H9 (cell line): ENCODE data around the gene SULF2. TPM values are rescaled to one million over a fixed set of nuclear protein-coding genes. Genes with fewer than 3 reads are reported as not detected.

Source experiments
- DNase-seq: peaks from one replicate; pipeline ENCODE4 v3.0.0-alpha.2; 2017
- H2AFZ ChIP-seq: one replicate; pipeline ENCODE4 v1.6.1; 2013; ENCODE audit warnings: mild to moderate bottlenecking, low read length, control low read depth, moderate library complexity
- H2AK5ac ChIP-seq: 2 replicates; pipeline ENCODE4 v1.6.1; 2013; ENCODE audit warnings: low read length, control low read depth, mixed read lengths; ENCODE audit not compliant: insufficient read length
- H2BK120ac ChIP-seq: one replicate; pipeline ENCODE4 v1.6.1; 2013; ENCODE audit warnings: low read depth, mild to moderate bottlenecking, low read length, control low read depth, inconsistent platforms; ENCODE audit not compliant: poor library complexity, severe bottlenecking
- H2BK12ac ChIP-seq: 2 replicates; pipeline ENCODE4 v1.6.1; 2013; ENCODE audit warnings: low read length, control low read depth, mixed read lengths, low read depth; ENCODE audit not compliant: insufficient read length
- H2BK15ac ChIP-seq: 2 replicates; pipeline ENCODE4 v1.6.1; 2013; ENCODE audit warnings: low read depth, low read length, control low read depth
- H2BK20ac ChIP-seq: one replicate; pipeline ENCODE4 v1.6.1; 2013; ENCODE audit warnings: low read depth, mild to moderate bottlenecking, low read length, control low read depth, inconsistent platforms; ENCODE audit not compliant: poor library complexity, severe bottlenecking
- H2BK5ac ChIP-seq: 2 replicates; pipeline ENCODE4 v1.6.1; 2013; ENCODE audit warnings: low read length, control low read depth, mixed read lengths; ENCODE audit not compliant: insufficient read length
- H3K14ac ChIP-seq: 2 replicates; pipeline ENCODE4 v1.6.1; 2013; ENCODE audit warnings: low read length, control low read depth; ENCODE audit not compliant: insufficient read depth
- H3K18ac ChIP-seq: 2 replicates; pipeline ENCODE4 v1.6.1; 2013; ENCODE audit warnings: low read depth, mild to moderate bottlenecking, mixed read lengths, low read length, control low read depth; ENCODE audit not compliant: insufficient read length
- H3K23ac ChIP-seq: 2 replicates; pipeline ENCODE4 v1.6.1; 2013; ENCODE audit warnings: low read length, control low read depth, mixed read lengths, low read depth; ENCODE audit not compliant: insufficient read length
- H3K23me2 ChIP-seq: 2 replicates; pipeline ENCODE4 v1.6.1; 2013; ENCODE audit warnings: low read depth, mild to moderate bottlenecking, mixed read lengths, low read length, control low read depth; ENCODE audit not compliant: insufficient read length, poor library complexity, severe bottlenecking
- H3K27ac ChIP-seq: 2 replicates; pipeline ENCODE4 v1.5.1; 2013; ENCODE audit warnings: low read length, control low read depth, mixed read lengths, low read depth; ENCODE audit not compliant: insufficient read length
- H3K27me3 ChIP-seq: 2 replicates; pipeline ENCODE4 v1.6.1; 2013; ENCODE audit warnings: low read length, control low read depth, inconsistent platforms; ENCODE audit not compliant: insufficient read depth
- H3K4ac ChIP-seq: 2 replicates; pipeline ENCODE4 v1.6.1; 2013; ENCODE audit warnings: low read depth, mild to moderate bottlenecking, control low read depth, inconsistent platforms, low read length, moderate library complexity
- H3K4me1 ChIP-seq: 2 replicates; pipeline ENCODE4 v1.6.1; 2013; ENCODE audit warnings: low read length, control low read depth, inconsistent platforms; ENCODE audit not compliant: insufficient read depth
- H3K4me2 ChIP-seq: 2 replicates; pipeline ENCODE4 v1.6.1; 2013; ENCODE audit warnings: low read length, control low read depth, mixed read lengths; ENCODE audit not compliant: insufficient read length, insufficient read depth
- H3K56ac ChIP-seq: 2 replicates; pipeline ENCODE4 v1.6.1; 2013; ENCODE audit warnings: low read depth, mild to moderate bottlenecking, mixed read lengths, low read length, control low read depth; ENCODE audit not compliant: insufficient read length
- H3K79me1 ChIP-seq: 2 replicates; pipeline ENCODE4 v1.6.1; 2013; ENCODE audit warnings: low read depth, mild to moderate bottlenecking, moderate library complexity, low read length, control low read depth, inconsistent platforms; ENCODE audit not compliant: insufficient read depth, poor library complexity, severe bottlenecking
- H3K79me2 ChIP-seq: 2 replicates; pipeline ENCODE4 v1.6.1; 2013; ENCODE audit warnings: low read length, control low read depth, inconsistent platforms; ENCODE audit not compliant: insufficient read depth
- H3K9ac ChIP-seq: 2 replicates; pipeline ENCODE4 v1.6.1; 2013; ENCODE audit warnings: low read length, control low read depth, mixed read lengths; ENCODE audit not compliant: insufficient read length; ENCODE audit errors: extremely low read depth
- H3K9me3 ChIP-seq: one replicate; pipeline ENCODE4 v1.6.1; 2013; ENCODE audit warnings: low read depth, low read length, inconsistent platforms; ENCODE audit not compliant: control insufficient read depth
- H3T11ph ChIP-seq: one replicate; pipeline ENCODE4 v1.6.1; 2013; ENCODE audit warnings: mild to moderate bottlenecking, low read length, control low read depth, inconsistent platforms
- H4K20me1 ChIP-seq: one replicate; pipeline ENCODE4 v1.6.1; 2013; ENCODE audit not compliant: control insufficient read depth, insufficient read length, insufficient read depth
- H4K5ac ChIP-seq: 2 replicates; pipeline ENCODE4 v1.6.1; 2013; ENCODE audit warnings: low read depth, mild to moderate bottlenecking, mixed read lengths, low read length, control low read depth; ENCODE audit not compliant: insufficient read length
- H4K8ac ChIP-seq: replicated peaks from 2 replicates; pipeline ENCODE4 v1.6.1; 2013; ENCODE audit warnings: low read length, control low read depth, mixed read lengths, low read depth; ENCODE audit not compliant: insufficient read length
- H4K91ac ChIP-seq: 2 replicates; pipeline ENCODE4 v1.6.1; 2013; ENCODE audit warnings: low read depth, mild to moderate bottlenecking, moderate library complexity, mixed read lengths, low read length, control low read depth; ENCODE audit not compliant: insufficient read length
- H3K27ac Mint-ChIP-seq, 3 experiments: 2 replicates in 2 of 3; 3 replicates in 1 of 3; pipeline ENCODE4 v1.8.0; 2020 to 2021; ENCODE audit warnings: mixed read lengths in 3 of 3, mild to moderate bottlenecking in 1 of 3, moderate library complexity in 1 of 3
- H3K27me3 Mint-ChIP-seq: 2 replicates; pipeline ENCODE4 v1.8.0; 2021; ENCODE audit warnings: low read depth, mild to moderate bottlenecking, moderate library complexity, mixed read lengths
- H3K36me3 Mint-ChIP-seq, 3 experiments: 2 replicates in 2 of 3; 3 replicates in 1 of 3; pipeline ENCODE4 v1.8.0; 2020 to 2021; ENCODE audit warnings: low read depth in 3 of 3, mixed read lengths in 3 of 3; ENCODE audit not compliant: insufficient read depth in 1 of 3
- H3K4me1 Mint-ChIP-seq, 2 experiments: 2 replicates each; pipeline ENCODE4 v1.8.0; 2020; ENCODE audit warnings: mixed read lengths in 2 of 2
- H3K4me3 Mint-ChIP-seq, 2 experiments: 2 replicates in 1 of 2; 3 replicates in 1 of 2; pipeline ENCODE4 v1.8.0; 2020 to 2021; ENCODE audit warnings: mild to moderate bottlenecking in 2 of 2, mixed read lengths in 2 of 2, moderate library complexity in 1 of 2
- H3K9me3 Mint-ChIP-seq, 2 experiments: 2 replicates in 1 of 2; 3 replicates in 1 of 2; pipeline ENCODE4 v1.8.0; 2020; ENCODE audit warnings: mild to moderate bottlenecking in 2 of 2, mixed read lengths in 2 of 2, moderate library complexity in 1 of 2
- WGBS: extraction: QIAGEN DNeasy Blood & Tissue Kit; methylation state at CpG from one replicate; pipeline ENCODE4 v1.1.7; 2013; ENCODE audit warnings: missing lambda C conversion rate, low lambda C conversion rate, mixed read lengths; ENCODE audit not compliant: insufficient read length; ENCODE audit errors: extremely low coverage; 5-methylcytosine and 5-hydroxymethylcytosine counted together
- total RNA-seq: library from RNA; stranded (reverse); gene quantifications from 2 replicates; pipeline ENCODE4 v1.2.1, GENCODE V29; 2021
- TF ChIP-seq, protein P1 (sequence below): fragments of 200-600 bp; sonication (generic); conservative IDR thresholded peaks from 3 replicates; pipeline ENCODE4 v1.8.0; 2021; ENCODE audit warnings: antibody characterized with exemption, mild to moderate bottlenecking

The SULF2 gene
- total RNA-seq, 1 experiment from 2014 or later = 31.2 TPM

DNA sequence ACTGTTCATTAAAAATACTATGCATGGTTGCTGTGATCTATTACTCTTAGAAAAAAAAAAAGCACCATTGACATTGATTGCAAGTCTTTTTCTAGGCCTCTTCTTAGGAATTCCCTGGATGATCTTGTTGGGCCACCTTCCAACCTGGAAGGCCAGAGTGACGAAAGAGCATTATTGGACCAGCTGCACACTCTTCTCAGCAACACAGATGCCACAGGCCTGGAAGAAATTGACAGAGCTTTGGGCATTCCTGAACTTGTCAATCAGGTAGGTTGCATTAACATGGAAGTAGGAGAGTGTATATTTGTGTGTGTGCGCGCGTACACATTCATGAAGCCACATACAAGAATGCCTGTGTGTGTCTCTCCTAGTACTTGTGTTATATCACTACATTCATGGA is 143.2 kb downstream of the SULF2 start:
- Histone ChIP-seq H3K23me2 (no peaks in the 10 kb centered on the region), H4K5ac (no peak overlapping the region), H4K8ac (no peak overlapping the region), H4K20me1 (no peaks in the 10 kb centered on the region), H2BK12ac (no peak overlapping the region), H2AK5ac (no peak overlapping the region), H3K4me2 (no peak overlapping the region), H2BK5ac (no peak overlapping the region), H3K23ac (no peak overlapping the region), H4K91ac (no peak overlapping the region), H2AFZ (no peak overlapping the region), H3K79me1 (no peaks in the 10 kb centered on the region), H3K79me2 (no peaks in the 10 kb centered on the region), H3K27me3 (no peaks in the 10 kb centered on the region), H2BK20ac (no peak overlapping the region), H2BK120ac (no peak overlapping the region), H2BK15ac (no peak overlapping the region), H3K4me1 (no peaks in the 10 kb centered on the region), H3K9me3 (no peaks in the 10 kb centered on the region), H3T11ph (no peak overlapping the region), H3K18ac (no peak overlapping the region), H3K14ac (no peak overlapping the region), H3K56ac (no peak overlapping the region), H3K9ac (no peak overlapping the region), H3K4ac (no peak overlapping the region), H3K27ac (no peak overlapping the region)
- DNase-seq = no peak
- no peak overlapping the region for H3K27ac Mint-ChIP-seq
- no CpG with 5 or more reads among the region's 4 CpGs for WGBS
- H3K4me1 Mint-ChIP-seq = peaks cover 9 to 12% of the 10 kb centered on the region in 2 experiments
- TF ChIP-seq, protein P1, sequence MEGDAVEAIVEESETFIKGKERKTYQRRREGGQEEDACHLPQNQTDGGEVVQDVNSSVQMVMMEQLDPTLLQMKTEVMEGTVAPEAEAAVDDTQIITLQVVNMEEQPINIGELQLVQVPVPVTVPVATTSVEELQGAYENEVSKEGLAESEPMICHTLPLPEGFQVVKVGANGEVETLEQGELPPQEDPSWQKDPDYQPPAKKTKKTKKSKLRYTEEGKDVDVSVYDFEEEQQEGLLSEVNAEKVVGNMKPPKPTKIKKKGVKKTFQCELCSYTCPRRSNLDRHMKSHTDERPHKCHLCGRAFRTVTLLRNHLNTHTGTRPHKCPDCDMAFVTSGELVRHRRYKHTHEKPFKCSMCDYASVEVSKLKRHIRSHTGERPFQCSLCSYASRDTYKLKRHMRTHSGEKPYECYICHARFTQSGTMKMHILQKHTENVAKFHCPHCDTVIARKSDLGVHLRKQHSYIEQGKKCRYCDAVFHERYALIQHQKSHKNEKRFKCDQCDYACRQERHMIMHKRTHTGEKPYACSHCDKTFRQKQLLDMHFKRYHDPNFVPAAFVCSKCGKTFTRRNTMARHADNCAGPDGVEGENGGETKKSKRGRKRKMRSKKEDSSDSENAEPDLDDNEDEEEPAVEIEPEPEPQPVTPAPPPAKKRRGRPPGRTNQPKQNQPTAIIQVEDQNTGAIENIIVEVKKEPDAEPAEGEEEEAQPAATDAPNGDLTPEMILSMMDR = no peak
- H3K4me3 Mint-ChIP-seq = no peak overlapping the region
- peaks cover 47 to 85% (median 68%) of the 10 kb centered on the region in 3 experiments for H3K36me3 Mint-ChIP-seq
- no peaks in the 10 kb centered on the region for H3K27me3 Mint-ChIP-seq
- H3K9me3 Mint-ChIP-seq = no peaks in the 10 kb centered on the region
